HG03442 (cell line): Measurements from ENCODE around the gene PLA2G2F.

Source experiments
- ATAC-seq: cut with Tn5 transposase; IDR thresholded peaks from one replicate; pipeline ENCODE4 v1.9.1; 2021; ENCODE audit warnings: mild to moderate bottlenecking, moderate library complexity; ENCODE audit not compliant: unreplicated experiment

PLA2G2F gene

GRCh38 chr1:20188455-20188817 is 49.3 kb downstream of the PLA2G2F start:
- no peak for ATAC-seq

- ATAC-seq = no peak
Measured at GRCh38 chr1:20189664-20190063, 50.5 kb downstream of the PLA2G2F start.

- ATAC-seq = no peak
Measured at GRCh38 chr1:20190256-20191160, 51.4 kb downstream of the PLA2G2F start.

- no peak for ATAC-seq
Measured at GRCh38 chr1:20191266-20191825, 52.2 kb downstream of the PLA2G2F start.

GRCh38 chr1:20192364-20192763 is 53.2 kb downstream of the PLA2G2F start:
- no peak for ATAC-seq

- ATAC-seq = no peak
Measured at GRCh38 chr1:20192871-20193411, 53.8 kb downstream of the PLA2G2F start.

- ATAC-seq = no peak
Measured at GRCh38 chr1:20194224-20194623, 55.1 kb downstream of the PLA2G2F start.

- no peak for ATAC-seq
Measured at GRCh38 chr1:20194757-20195461, 55.8 kb downstream of the PLA2G2F start.

GRCh38 chr1:20195462-20195780 is 56.3 kb downstream of the PLA2G2F start:
- ATAC-seq = no peak

GRCh38 chr1:20197329-20197791 is 58.2 kb downstream of the PLA2G2F start:
- no peak for ATAC-seq

- no peak for ATAC-seq
Measured at GRCh38 chr1:20198296-20198695, 59.2 kb downstream of the PLA2G2F start.

GRCh38 chr1:20198918-20199317 is 59.8 kb downstream of the PLA2G2F start:
- no peak for ATAC-seq

- ATAC-seq = no peak
Measured at GRCh38 chr1:20199403-20199802, 60.3 kb downstream of the PLA2G2F start.

GRCh38 chr1:20199840-20200239 is 60.7 kb downstream of the PLA2G2F start:
- no peak for ATAC-seq
